Caco-2 (cell line): Measurements from ENCODE around the gene DAZL. TPM values are rescaled to one million over a fixed set of nuclear protein-coding genes. Genes with fewer than 3 reads are reported as not detected.

Experiments
- BruUV-seq: library from RNA; stranded (reverse); fragments of 400-500 nt; replicated peaks from 2 replicates; lab custom pipeline; 2021; lab: Mats Ljungman, UMichigan
- CTCF ChIA-PET: fragments of 300-600 bp; sonication (Branson Sonifier 250); formaldehyde crosslinking; loops from one replicate; lab custom pipeline; 2022; ENCODE audit warnings: antibody characterized with exemption; lab: Charles Lee
- POLR2A ChIA-PET: fragments of 300-600 bp; sonication (Branson Sonifier 250); formaldehyde crosslinking; loops from one replicate; lab custom pipeline; 2022; ENCODE audit warnings: antibody characterized with exemption; lab: Charles Lee
- DNase-seq, 2 experiments: peaks; one replicate each; pipeline versions ENCODE4 v3.0.0 to v3.0.0-alpha.2; 2020 to 2022
- H3K27me3 ChIP-seq: replicated peaks from 2 replicates; pipeline ENCODE4 v1.6.0; 2011; ENCODE audit warnings: low read length; ENCODE audit not compliant: control insufficient read depth, insufficient read depth
- H3K36me3 ChIP-seq: 2 replicates; pipeline ENCODE4 v1.5.1; 2011; ENCODE audit warnings: low read length; ENCODE audit not compliant: control insufficient read depth, insufficient read depth
- H3K4me1 ChIP-seq: fragments of 250-450 bp; sonication (Bioruptor Pico); 2 replicates; pipeline ENCODE4 v1.5.1; 2020; ENCODE audit warnings: mild to moderate bottlenecking
- H3K4me3 ChIP-seq: 2 replicates; pipeline ENCODE4 v1.5.1; 2011; ENCODE audit warnings: low read depth, mild to moderate bottlenecking, control low read depth, low read length
- H3K9me3 ChIP-seq: fragments of 250-450 bp; sonication (Bioruptor Pico); 2 replicates; pipeline ENCODE4 v1.5.1; 2020; ENCODE audit warnings: mild to moderate bottlenecking, moderate library complexity
- H3K27ac Mint-ChIP-seq: one replicate; pipeline ENCODE4 v1.8.0; 2022; ENCODE audit warnings: mixed read lengths; ENCODE audit not compliant: unreplicated experiment
- H3K27me3 Mint-ChIP-seq: one replicate; pipeline ENCODE4 v1.8.0; 2022; ENCODE audit warnings: mixed read lengths; ENCODE audit not compliant: insufficient read depth, unreplicated experiment
- H3K36me3 Mint-ChIP-seq: one replicate; pipeline ENCODE4 v1.8.0; 2022; ENCODE audit warnings: mild to moderate bottlenecking, mixed read lengths; ENCODE audit not compliant: insufficient read depth, unreplicated experiment
- H3K4me1 Mint-ChIP-seq: one replicate; pipeline ENCODE4 v1.8.0; 2022; ENCODE audit warnings: low read depth, mixed read lengths; ENCODE audit not compliant: unreplicated experiment
- H3K4me3 Mint-ChIP-seq: one replicate; pipeline ENCODE4 v1.8.0; 2022; ENCODE audit warnings: mild to moderate bottlenecking, moderate library complexity, mixed read lengths; ENCODE audit not compliant: unreplicated experiment
- H3K9me3 Mint-ChIP-seq: one replicate; pipeline ENCODE4 v1.8.0; 2022; ENCODE audit warnings: mixed read lengths; ENCODE audit not compliant: unreplicated experiment
- intact Hi-C: fragments of 100-400 bp; cut with micrococcal nuclease; formaldehyde crosslinking; loops from one replicate; pipeline ENCODE4 v1.10.0; 2022; ENCODE audit not compliant: unreplicated experiment
- total RNA-seq: library from RNA; stranded (reverse); gene quantifications from 2 replicates; pipeline ENCODE4 v1.2.3, GENCODE V29; 2022
- TF ChIP-seq, protein P1 (sequence below), 2 experiments: fragments of 200-600 bp in 1 of 2; IDR thresholded peaks; 1 replicate in 1 of 2; 2 replicates in 1 of 2; pipeline versions ENCODE4 v1.5.1 to v1.8.0; 2011 to 2022; ENCODE audit warnings: antibody characterized with exemption in 1 of 2, control low read depth in 1 of 2, inconsistent platforms in 1 of 2, low read depth in 1 of 2, low read length in 1 of 2, mild to moderate bottlenecking in 1 of 2, moderate library complexity in 1 of 2; ENCODE audit not compliant: insufficient read depth in 1 of 2, severe bottlenecking in 1 of 2, unreplicated experiment in 1 of 2

DAZL gene
- total RNA-seq, 1 experiment from 2014 or later = not detected

DNA sequence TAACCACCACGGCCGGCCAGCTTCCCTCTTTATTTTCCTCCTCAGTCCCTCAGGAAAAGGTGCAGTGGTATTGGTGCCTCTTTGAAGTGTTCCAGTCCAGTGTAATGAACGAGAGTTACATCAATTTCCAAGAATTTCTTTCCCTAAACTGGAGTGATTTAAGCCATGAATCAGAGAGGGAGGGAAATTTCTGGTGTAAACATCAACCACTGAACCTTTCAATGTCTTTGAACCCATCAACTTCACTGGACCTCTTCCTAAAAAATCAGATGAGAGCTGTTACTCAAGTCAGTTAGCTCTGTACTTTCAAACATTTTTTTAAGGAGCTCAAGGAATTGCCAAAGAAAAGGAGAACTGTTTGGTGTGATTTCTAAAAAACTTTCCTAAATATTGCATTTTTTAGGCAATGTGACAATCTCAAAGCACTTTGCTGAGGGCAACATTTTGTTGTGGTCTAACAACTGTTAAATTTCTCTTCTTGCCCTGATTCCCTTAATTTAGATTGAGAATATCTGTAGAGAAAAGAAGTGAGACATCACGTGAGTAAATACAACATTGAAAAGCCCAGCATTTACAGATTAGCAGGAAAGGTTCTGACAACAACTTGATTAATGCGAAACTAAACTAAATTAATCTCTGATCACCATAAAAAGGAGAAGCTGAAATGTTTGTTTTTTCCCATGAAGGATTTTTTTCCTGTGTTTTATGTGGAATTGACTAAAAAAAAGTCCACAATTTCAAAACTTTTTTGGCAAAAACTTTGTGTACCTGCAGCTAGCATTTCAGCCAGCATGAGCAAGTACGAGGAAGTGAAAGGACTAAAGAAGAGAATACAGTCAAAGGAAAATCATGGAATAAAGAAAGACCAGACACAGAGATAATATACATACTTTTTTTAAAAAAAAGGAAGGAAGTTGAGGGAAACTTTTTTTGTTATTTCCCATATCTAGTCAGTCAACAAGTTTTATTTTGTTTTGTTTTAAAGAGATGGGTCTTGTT is 9.1 kb upstream of the DAZL start:
- TF ChIP-seq, protein P1, sequence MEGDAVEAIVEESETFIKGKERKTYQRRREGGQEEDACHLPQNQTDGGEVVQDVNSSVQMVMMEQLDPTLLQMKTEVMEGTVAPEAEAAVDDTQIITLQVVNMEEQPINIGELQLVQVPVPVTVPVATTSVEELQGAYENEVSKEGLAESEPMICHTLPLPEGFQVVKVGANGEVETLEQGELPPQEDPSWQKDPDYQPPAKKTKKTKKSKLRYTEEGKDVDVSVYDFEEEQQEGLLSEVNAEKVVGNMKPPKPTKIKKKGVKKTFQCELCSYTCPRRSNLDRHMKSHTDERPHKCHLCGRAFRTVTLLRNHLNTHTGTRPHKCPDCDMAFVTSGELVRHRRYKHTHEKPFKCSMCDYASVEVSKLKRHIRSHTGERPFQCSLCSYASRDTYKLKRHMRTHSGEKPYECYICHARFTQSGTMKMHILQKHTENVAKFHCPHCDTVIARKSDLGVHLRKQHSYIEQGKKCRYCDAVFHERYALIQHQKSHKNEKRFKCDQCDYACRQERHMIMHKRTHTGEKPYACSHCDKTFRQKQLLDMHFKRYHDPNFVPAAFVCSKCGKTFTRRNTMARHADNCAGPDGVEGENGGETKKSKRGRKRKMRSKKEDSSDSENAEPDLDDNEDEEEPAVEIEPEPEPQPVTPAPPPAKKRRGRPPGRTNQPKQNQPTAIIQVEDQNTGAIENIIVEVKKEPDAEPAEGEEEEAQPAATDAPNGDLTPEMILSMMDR (IDR thresholded peaks at IDR 0.05; ENCODE audit: insufficient read depth in 1 of 2, low read depth in 1 of 2, low read length in 1 of 2, severe bottlenecking in 1 of 2, unreplicated experiment in 1 of 2) = no peak
- H3K27me3 Mint-ChIP-seq = peaks cover 5% of the 10 kb centered on the region
- no peaks in the 10 kb centered on the region for H3K27me3 ChIP-seq
- H3K4me3 Mint-ChIP-seq = no peak overlapping the region
- no peak for DNase-seq
- intact Hi-C loops = no loop called here
- H3K36me3 Mint-ChIP-seq = no peaks in the 10 kb centered on the region
- CTCF ChIA-PET = no interaction called here
- H3K27ac Mint-ChIP-seq = no peak overlapping the region
- no peaks in the 10 kb centered on the region for H3K36me3 ChIP-seq
- H3K9me3 Mint-ChIP-seq = no peaks in the 10 kb centered on the region
- no peaks in the 10 kb centered on the region for H3K9me3 ChIP-seq
- H3K4me1 Mint-ChIP-seq = no peaks in the 10 kb centered on the region
- H3K4me3 ChIP-seq = no peak overlapping the region
- no peaks in the 10 kb centered on the region for H3K4me1 ChIP-seq
- BruUV-seq = no TSS peak
- POLR2A ChIA-PET = no interaction called here

DNA sequence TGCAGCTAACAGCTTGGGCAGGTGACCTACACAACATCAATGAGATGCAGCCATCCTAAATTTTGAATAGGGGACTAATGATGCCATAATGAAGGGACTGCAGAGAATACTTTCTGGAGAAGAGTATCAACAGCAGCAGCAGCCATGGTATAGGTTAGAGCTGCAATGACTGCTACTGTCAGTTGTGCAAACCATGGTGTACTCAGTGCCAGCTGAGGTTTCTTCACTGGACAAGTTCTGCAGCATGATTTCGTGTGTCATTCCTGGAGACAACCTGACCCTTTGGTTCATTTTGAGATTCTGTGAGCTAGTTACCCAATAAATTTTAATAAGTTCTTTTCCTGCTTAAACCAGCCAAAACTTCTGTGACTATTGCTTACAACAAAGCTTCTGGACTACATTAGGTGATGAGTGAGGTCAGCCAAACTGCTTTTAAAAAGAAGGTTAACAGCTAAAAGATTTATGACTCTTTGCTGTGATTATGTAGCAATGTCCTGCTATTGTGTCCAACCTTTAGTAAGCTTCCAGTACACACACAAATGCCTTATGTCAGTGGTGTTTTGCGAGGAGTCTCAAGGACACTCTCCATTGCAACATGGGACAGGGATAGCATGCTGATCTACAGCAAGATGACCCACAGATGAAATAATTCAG is 4.8 kb upstream of the DAZL start:
- no peaks in the 10 kb centered on the region for H3K36me3 Mint-ChIP-seq
- Histone ChIP-seq H3K4me1 (no peaks in the 10 kb centered on the region), H3K27me3 (no peaks in the 10 kb centered on the region), H3K4me3 (no peak overlapping the region), H3K36me3 (no peaks in the 10 kb centered on the region), H3K9me3 (no peaks in the 10 kb centered on the region)
- no peak overlapping the region for H3K4me3 Mint-ChIP-seq
- intact Hi-C loops = loop anchor here (10.0 kb wide), 1 partner anchor 235 kb away; no protein-coding TSS in a partner anchor
- H3K27ac Mint-ChIP-seq = no peak overlapping the region
- CTCF ChIA-PET = no interaction called here
- no peak for DNase-seq
- H3K9me3 Mint-ChIP-seq = no peaks in the 10 kb centered on the region
- no peaks in the 10 kb centered on the region for H3K4me1 Mint-ChIP-seq
- no TSS peak for BruUV-seq
- peaks cover 2% of the 10 kb centered on the region for H3K27me3 Mint-ChIP-seq
- POLR2A ChIA-PET = no interaction called here
- TF ChIP-seq, protein P1 (IDR thresholded peaks at IDR 0.05; ENCODE audit: insufficient read depth in 1 of 2, low read depth in 1 of 2, low read length in 1 of 2, severe bottlenecking in 1 of 2, unreplicated experiment in 1 of 2) = no peak

DNA sequence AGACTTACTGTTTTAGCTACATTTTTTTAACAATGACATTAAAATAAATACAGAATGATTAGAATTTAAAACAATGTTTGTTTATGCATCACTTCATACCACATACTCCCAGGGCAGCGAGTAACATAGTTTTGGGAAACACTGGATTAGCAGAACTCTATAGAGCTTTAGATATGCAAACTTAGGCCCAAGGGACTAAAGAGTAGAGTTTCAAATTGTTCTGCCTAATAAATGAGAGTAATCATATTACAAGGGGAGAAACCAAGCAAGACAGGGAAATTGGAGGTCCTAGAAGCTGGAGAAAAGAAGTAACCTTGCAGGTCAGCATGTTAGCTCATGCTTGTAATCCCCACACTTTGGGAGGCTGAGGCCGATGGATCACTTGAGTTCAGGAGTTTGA is 3.6 kb upstream of the DAZL start:
- H3K27ac Mint-ChIP-seq = no peak overlapping the region
- H3K4me3 ChIP-seq = no peak overlapping the region
- H3K36me3 ChIP-seq = no peaks in the 10 kb centered on the region
- intact Hi-C loops = loop anchor here (10.0 kb wide), 1 partner anchor 236 kb away; no protein-coding TSS in a partner anchor
- TF ChIP-seq, protein P1 (IDR thresholded peaks at IDR 0.05; ENCODE audit: insufficient read depth in 1 of 2, low read depth in 1 of 2, low read length in 1 of 2, severe bottlenecking in 1 of 2, unreplicated experiment in 1 of 2) = no peak
- POLR2A ChIA-PET = no interaction called here
- no peak overlapping the region for H3K4me3 Mint-ChIP-seq
- H3K9me3 ChIP-seq = no peaks in the 10 kb centered on the region
- no peaks in the 10 kb centered on the region for H3K4me1 Mint-ChIP-seq
- DNase-seq = no peak
- CTCF ChIA-PET = no interaction called here
- H3K36me3 Mint-ChIP-seq = no peaks in the 10 kb centered on the region
- no peaks in the 10 kb centered on the region for H3K4me1 ChIP-seq
- no peaks in the 10 kb centered on the region for H3K9me3 Mint-ChIP-seq
- BruUV-seq = no TSS peak
- H3K27me3 Mint-ChIP-seq = peaks cover 2% of the 10 kb centered on the region
- no peaks in the 10 kb centered on the region for H3K27me3 ChIP-seq
